DND-41 (cell line): ENCODE results near the gene CRABP1.

ENCODE experiments used
- ATAC-seq: fragments of 200-7000 bp; cut with Tn5 transposase; 3 replicates; pipeline ENCODE4 v1.9.1; 2021; ENCODE audit warnings: low read depth; ENCODE audit not compliant: insufficient read depth
- DNase-seq: peaks from one replicate; pipeline ENCODE4 v3.0.0-alpha.2; 2020
- H2AFZ ChIP-seq: 2 replicates; pipeline ENCODE4 v1.6.0; 2012; ENCODE audit warnings: low read depth, low read length
- H3K27ac ChIP-seq: 2 replicates; pipeline ENCODE4 v1.5.1; 2012; ENCODE audit warnings: low read length, inconsistent platforms
- H3K27me3 ChIP-seq: fragments of 200-600 bp; sonication (generic); 2 replicates; pipeline ENCODE4 v1.6.0; 2012; ENCODE audit warnings: low read length, mild to moderate bottlenecking, inconsistent platforms; ENCODE audit not compliant: insufficient read depth, poor library complexity
- H3K36me3 ChIP-seq: 2 replicates; pipeline ENCODE4 v1.5.1; 2012; ENCODE audit warnings: low read length, inconsistent platforms; ENCODE audit not compliant: insufficient read depth
- H3K4me1 ChIP-seq: 2 replicates; pipeline ENCODE4 v1.5.1; 2012; ENCODE audit warnings: mild to moderate bottlenecking, low read length; ENCODE audit not compliant: insufficient read depth
- H3K4me2 ChIP-seq: 2 replicates; pipeline ENCODE4 v1.6.0; 2012; ENCODE audit warnings: mild to moderate bottlenecking, moderate library complexity, low read length, inconsistent platforms; ENCODE audit not compliant: insufficient read depth
- H3K4me3 ChIP-seq, 2 experiments: fragments of 200-600 bp in 1 of 2; shearing (Covaris generic) in 1 of 2; 2 replicates each; pipeline ENCODE4 v1.5.1; 2012 to 2016; ENCODE audit warnings: inconsistent platforms in 2 of 2, low read length in 2 of 2, mild to moderate bottlenecking in 2 of 2, low read depth in 1 of 2, moderate library complexity in 1 of 2
- H3K79me2 ChIP-seq: 2 replicates; pipeline ENCODE4 v1.6.0; 2012; ENCODE audit warnings: low read length, inconsistent platforms; ENCODE audit not compliant: insufficient read depth
- H3K9ac ChIP-seq: 2 replicates; pipeline ENCODE4 v1.6.0; 2012; ENCODE audit warnings: low read depth, mild to moderate bottlenecking, inconsistent platforms, low read length, moderate library complexity
- H3K9me3 ChIP-seq: 2 replicates; pipeline ENCODE4 v1.5.1; 2012; ENCODE audit warnings: low read length, moderate library complexity, mild to moderate bottlenecking, inconsistent platforms; ENCODE audit not compliant: insufficient read depth, severe bottlenecking
- H4K20me1 ChIP-seq: 2 replicates; pipeline ENCODE4 v1.6.0; 2012; ENCODE audit warnings: low read length; ENCODE audit not compliant: insufficient read depth
- CTCF ChIP-seq: IDR thresholded peaks from 2 replicates; pipeline ENCODE4 v1.5.1; 2012; ENCODE audit warnings: borderline replicate concordance, low read length, moderate library complexity, mild to moderate bottlenecking; ENCODE audit not compliant: poor library complexity, severe bottlenecking; ENCODE audit errors: extremely low read depth
- EZH2 ChIP-seq: IDR thresholded peaks from 3 replicates; pipeline ENCODE4 v1.6.1; 2012; ENCODE audit warnings: borderline replicate concordance, low read depth, mild to moderate bottlenecking, moderate library complexity, low read length, inconsistent platforms; ENCODE audit not compliant: severe bottlenecking

CRABP1 gene

GRCh38 chr15:78342021-78342420 lies 1.9 kb downstream of the CRABP1 start:
- ATAC-seq, result no peak
- H3K27me3 ChIP-seq, result peaks cover 10% of the 10 kb centered on the region
- H3K9me3 ChIP-seq, result no peaks in the 10 kb centered on the region
- H3K4me3 ChIP-seq, result no peak overlapping the region
- TF ChIP-seq CTCF (no peak), EZH2 (no peak)
- no peaks in the 10 kb centered on the region for H3K4me1 ChIP-seq
- DNase-seq, result no peak
- H3K9ac ChIP-seq, result no peak overlapping the region
- H3K36me3 ChIP-seq, result no peaks in the 10 kb centered on the region
- H3K79me2 ChIP-seq, result no peaks in the 10 kb centered on the region
- no peak overlapping the region for H3K4me2 ChIP-seq
- H4K20me1 ChIP-seq, result no peaks in the 10 kb centered on the region
- no peak overlapping the region for H3K27ac ChIP-seq
- H2AFZ ChIP-seq, result no peak overlapping the region

GRCh38 chr15:78343276-78344060 lies 3.3 kb downstream of the CRABP1 start:
- Histone ChIP-seq H3K4me2 (no peak overlapping the region), H4K20me1 (no peaks in the 10 kb centered on the region), H3K4me3 (no peak overlapping the region), H3K9ac (no peak overlapping the region), H3K4me1 (no peaks in the 10 kb centered on the region), H3K9me3 (no peaks in the 10 kb centered on the region), H3K79me2 (no peaks in the 10 kb centered on the region), H3K36me3 (no peaks in the 10 kb centered on the region), H3K27ac (no peak overlapping the region), H2AFZ (no peak overlapping the region), H3K27me3 (peaks cover 5% of the 10 kb centered on the region)
- no peak for DNase-seq
- no peak for ATAC-seq
- TF ChIP-seq CTCF (no peak), EZH2 (no peak)

GRCh38 chr15:78345396-78346125 lies 5.4 kb downstream of the CRABP1 start:
- TF ChIP-seq CTCF, result no peak
- no peaks in the 10 kb centered on the region for H3K4me1 ChIP-seq
- no peaks in the 10 kb centered on the region for H4K20me1 ChIP-seq
- no peak overlapping the region for H3K9ac ChIP-seq
- ATAC-seq (no peak), DNase-seq (no peak)
- peaks cover 5% of the 10 kb centered on the region for H3K27me3 ChIP-seq
- H3K36me3 ChIP-seq, result no peaks in the 10 kb centered on the region
- H3K4me2 ChIP-seq, result no peak overlapping the region
- no peak overlapping the region for H3K4me3 ChIP-seq
- no peaks in the 10 kb centered on the region for H3K79me2 ChIP-seq
- H3K9me3 ChIP-seq, result no peaks in the 10 kb centered on the region
- H3K27ac ChIP-seq, result no peak overlapping the region
- no peak overlapping the region for H2AFZ ChIP-seq
